SK-N-SH treated with all-trans-retinoic acid at 6 μM for 48 hours (cell line): ENCODE measurements around the gene CDKN2B.

ENCODE experiments used
- OSR1 ChIP-seq: fragments of 250-450 bp; sonication (Bioruptor Pico); IDR thresholded peaks from 2 replicates; pipeline ENCODE4 v1.8.0; 2022; ENCODE audit warnings: moderate library complexity, mild to moderate bottlenecking, inconsistent platforms
- TCF4 ChIP-seq: fragments of 250-450 bp; sonication (Bioruptor Pico); IDR thresholded peaks from 2 replicates; pipeline ENCODE4 v1.8.0; 2021; ENCODE audit warnings: mild to moderate bottlenecking, moderate library complexity, borderline replicate concordance
- ZNF70 ChIP-seq: fragments of 450-650 bp; formaldehyde crosslinking; IDR thresholded peaks from 2 replicates; pipeline ENCODE4 v1.5.0; 2020; ENCODE audit warnings: mild to moderate bottlenecking, moderate library complexity

DNA sequence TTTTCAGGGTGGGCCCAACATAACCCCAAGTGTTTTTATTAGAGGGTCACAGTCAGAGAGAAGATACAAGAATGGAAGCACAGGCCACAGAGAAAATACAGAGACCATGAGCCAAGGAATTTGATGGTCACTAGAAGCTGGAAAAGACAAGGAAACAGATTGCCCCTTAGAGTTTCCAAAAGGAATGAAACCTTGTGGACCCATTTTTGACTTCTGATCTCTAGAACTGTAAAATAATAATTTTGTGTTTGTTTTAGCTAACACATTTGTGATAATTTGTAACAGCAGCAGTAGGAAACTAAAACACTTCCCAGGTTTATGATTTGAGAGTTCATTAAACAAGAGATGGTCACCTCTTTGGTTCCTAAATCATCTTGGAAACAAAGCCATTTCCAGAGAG lies 36.7 kb downstream of the CDKN2B start:
- TF ChIP-seq OSR1 (CRISPR knock-in tag) = no peak
- TF ChIP-seq TCF4 (CRISPR knock-in tag) = no peak
- no peak for TF ChIP-seq ZNF70 (CRISPR knock-in tag)
